NCI-H2107 treated with DMSO at 0.1 percent for 48 hours (cell line): ENCODE measurements around the gene TGM6.

Experiments
- DNase-seq: peaks from one replicate; lab custom pipeline; 2025; ENCODE audit not compliant: unreplicated experiment; lab: John Stamatoyannopoulos, UW

Gene TGM6

GRCh38 chr20:2363587-2363986, 17.1 kb upstream of the TGM6 start:
- no peak for DNase-seq

DNA sequence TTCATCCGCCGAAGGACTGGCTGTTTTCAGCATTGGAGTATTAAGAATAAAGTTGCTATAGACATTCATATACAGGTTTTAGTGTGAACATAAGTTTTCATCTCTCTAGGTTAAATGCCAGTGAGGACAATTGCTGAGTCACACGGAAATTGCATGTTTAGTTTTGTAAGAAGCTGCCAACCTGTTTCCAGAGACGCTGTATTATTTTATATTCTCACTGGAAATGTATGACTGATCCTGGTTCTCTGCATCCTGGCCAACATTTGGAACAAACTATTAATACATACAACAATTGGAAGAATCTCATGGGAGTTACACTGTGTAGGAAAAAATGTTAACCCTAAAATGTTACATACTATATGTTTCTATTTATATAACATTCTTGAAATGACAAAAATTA, 16.7 kb upstream of the TGM6 start:
- no peak for DNase-seq

- DNase-seq: no peak
These were observed 15.6 kb upstream of the TGM6 start for GRCh38 chr20:2365091-2365490.

GRCh38 chr20:2365666-2366065, 15.0 kb upstream of the TGM6 start:
- no peak for DNase-seq

DNA sequence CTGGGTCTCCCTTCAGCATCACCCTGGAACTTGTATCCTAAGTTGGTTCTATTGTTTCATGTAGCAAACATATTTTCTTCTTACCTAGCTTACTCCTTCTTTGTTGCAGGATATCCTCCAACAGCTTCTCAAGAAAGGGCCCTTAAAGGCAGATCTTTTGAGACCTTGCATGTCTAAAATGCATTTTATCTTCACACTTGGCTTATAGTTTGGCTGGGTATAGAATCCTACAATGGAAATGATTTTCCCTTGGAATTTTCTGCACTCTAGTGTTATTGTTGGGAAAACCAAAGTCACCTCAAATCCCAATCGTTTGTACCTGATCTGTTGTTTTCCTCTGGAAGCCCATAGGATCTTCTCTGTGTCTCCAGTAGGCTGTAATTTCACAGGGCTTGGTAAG, 12.1 kb upstream of the TGM6 start:
- DNase-seq: no peak

GRCh38 chr20:2373098-2373497, 7.6 kb upstream of the TGM6 start:
- DNase-seq: no peak

DNA sequence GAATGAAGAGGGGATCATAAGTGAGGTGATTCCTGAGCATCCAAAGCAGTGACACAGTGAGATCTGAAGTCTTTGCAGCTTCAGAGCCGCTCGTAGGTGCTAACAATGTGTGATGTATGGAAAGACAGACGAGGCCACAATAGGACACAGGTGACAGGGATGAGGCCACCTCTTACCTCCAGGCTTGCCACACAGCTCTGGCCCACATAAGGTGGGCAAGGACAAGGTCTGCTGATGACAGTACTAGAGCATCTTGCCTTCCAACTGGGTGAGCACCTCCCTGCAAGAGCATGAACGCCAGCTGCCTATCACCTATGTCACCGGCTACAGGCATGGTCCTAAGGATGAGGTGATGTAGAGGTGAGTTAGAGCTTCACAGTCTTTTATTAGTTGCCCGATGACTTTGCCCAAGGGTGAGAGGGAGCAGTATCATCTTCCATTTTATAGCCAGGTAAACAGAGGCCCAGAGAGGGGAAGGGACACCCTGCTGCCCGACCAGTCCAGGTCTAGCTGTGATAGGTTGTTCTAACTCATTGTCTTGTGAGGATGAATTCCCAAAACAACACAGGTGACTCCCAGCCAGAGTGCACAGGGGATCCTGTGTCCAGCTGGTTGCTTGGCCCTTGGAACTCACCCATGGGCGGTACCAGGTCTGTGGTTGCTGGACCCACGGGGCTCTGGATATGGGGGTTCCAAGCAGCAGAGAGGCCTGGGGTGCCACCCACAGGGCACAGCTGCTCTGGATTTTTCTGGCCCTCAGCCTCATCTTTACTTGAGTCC, 6.2 kb upstream of the TGM6 start:
- DNase-seq: no peak

DNA sequence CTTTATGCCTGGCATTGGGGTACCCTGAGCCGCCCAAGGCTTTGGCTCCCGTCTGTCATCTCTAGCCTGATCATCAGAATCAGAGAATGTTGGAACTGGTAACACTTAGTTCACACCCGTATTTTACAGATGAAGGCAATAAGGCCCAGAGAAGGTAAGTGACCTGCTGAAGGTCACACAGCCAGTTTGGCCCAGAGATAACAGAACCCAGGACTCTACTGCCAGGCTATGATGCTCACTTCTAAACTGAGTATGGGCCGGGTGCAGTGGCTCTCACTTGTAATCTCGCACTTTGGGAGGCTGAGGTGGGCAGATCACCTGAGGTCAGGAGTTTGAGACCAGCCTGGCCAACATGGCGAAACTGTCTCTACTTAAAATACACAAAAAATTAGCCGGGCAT, 1.8 kb upstream of the TGM6 start:
- no peak for DNase-seq

GRCh38 chr20:2379511-2380229, 1.0 kb upstream of the TGM6 start:
- no peak for DNase-seq

DNA sequence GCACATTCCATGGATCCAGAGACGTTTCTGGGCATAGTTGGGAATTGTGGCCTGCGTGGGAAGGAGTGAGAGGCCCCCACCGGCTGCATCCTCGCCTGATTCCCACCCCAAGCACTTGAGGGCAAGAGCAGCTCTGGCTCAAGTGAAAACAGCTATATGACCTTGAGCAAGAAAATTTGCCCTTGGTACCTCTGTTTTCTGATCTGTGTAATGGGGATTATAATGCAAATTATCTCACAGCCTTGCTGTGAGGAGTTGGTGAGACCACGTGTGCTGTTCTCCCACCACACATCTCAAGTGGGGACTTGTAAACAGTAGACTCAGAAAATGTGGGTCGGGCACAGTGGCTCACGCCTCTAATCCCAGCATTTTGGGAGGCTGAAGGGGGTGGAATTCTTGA, 602 bp downstream of the TGM6 start:
- no peak for DNase-seq

GRCh38 chr20:2382833-2383232, 2.1 kb downstream of the TGM6 start:
- DNase-seq: no peak

DNA sequence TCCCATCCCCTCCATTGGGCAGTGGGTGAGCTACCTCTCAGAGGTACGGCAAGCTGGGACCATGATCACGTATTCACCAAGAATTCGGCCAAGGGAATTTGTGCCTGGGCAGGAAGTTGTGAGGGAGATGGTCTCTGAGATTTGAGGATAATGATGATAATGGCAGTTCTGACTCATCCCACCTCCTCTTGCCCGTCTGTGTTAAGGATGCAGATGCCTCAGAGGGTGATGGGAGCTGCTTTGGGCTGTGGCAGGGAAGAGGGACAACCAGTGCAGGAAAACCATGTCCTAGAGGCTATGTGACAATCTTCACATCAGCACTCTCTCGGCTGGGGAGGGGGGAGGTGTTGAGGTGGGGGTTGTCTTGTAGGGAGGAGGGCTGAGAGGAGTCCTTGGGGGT, 4.3 kb downstream of the TGM6 start:
- DNase-seq: no peak

- DNase-seq: no peak
These were observed 4.8 kb downstream of the TGM6 start for GRCh38 chr20:2385496-2385895.

DNA sequence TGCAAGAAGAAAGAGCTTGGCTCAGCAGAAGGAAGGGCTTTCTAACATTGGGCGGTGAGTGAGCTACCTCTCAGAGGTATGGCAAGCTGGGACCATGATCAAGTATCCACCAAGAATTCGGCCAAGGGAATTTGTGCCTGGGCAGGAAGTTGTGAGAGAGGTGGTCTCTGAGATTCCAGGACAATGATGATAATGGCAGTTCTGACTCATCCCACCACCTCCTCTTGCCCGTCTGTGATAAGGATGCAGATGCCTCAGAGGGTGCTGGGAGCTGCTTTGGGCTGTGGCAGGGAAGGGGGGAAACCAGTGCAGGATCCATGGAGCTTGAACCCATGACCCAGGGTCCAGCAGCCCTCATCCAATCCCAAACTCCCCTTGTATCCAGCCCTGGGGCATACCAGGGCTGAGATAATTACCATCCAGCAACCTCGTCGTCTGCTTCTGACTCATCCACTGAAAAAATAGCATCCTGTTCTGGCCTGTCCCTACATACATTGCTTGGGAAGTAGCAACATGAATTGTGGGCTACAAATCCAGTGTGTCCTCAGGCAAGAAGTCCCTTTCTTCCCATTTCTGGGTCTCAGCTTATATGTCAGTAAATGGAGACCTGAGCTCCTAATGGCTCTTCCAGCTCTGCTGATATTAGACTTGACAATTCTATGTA, 5.9 kb downstream of the TGM6 start:
- no peak for DNase-seq

- no peak for DNase-seq
These were observed 6.5 kb downstream of the TGM6 start for GRCh38 chr20:2387180-2387577.

GRCh38 chr20:2387580-2387979, 6.9 kb downstream of the TGM6 start:
- no peak for DNase-seq

- DNase-seq: no peak
These were observed 10.4 kb downstream of the TGM6 start for GRCh38 chr20:2390951-2391675.

DNA sequence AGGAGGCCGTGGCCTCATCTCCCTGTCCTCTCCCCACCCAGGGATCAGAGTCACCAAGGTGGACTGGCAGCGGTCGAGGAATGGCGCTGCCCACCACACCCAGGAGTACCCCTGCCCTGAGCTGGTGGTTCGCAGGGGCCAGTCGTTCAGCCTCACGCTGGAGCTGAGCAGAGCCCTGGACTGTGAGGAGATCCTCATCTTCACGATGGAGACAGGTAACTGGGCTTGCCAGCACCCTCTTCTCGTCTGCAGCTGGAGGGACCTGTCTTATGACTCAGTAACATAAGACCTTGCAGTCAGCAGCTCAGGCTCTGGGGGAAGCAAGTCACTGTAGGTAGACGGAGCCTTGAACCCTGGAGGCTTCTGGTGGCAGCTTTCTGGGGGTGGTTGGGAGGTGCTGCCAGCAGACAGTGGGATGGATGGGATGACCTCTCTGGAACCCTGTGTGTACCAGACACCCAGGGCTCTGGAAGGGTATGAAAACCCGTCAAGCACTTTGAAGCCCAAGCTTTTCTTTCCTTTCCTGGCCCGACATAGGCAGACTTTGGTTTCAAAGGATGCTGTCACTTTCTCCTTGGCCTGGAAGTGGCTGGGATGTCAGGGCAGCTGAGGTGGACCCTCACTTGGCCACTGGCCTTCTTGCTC, 13.8 kb downstream of the TGM6 start:
- DNase-seq: no peak

DNA sequence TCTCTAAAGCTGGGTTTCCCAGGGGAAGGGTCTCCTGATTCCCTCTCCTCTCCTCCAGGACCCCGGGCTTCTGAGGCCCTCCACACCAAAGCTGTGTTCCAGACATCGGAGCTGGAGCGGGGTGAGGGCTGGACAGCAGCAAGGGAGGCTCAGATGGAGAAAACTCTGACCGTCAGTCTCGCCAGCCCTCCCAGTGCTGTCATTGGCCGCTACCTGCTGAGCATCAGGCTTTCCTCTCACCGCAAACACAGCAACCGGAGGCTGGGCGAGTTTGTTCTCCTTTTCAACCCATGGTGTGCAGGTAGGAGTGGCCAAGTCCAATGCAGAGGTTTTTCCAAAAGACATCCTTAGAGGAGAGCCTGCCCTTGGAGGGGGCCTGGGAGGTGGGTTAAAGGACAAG, 14.4 kb downstream of the TGM6 start:
- DNase-seq: no peak

DNA sequence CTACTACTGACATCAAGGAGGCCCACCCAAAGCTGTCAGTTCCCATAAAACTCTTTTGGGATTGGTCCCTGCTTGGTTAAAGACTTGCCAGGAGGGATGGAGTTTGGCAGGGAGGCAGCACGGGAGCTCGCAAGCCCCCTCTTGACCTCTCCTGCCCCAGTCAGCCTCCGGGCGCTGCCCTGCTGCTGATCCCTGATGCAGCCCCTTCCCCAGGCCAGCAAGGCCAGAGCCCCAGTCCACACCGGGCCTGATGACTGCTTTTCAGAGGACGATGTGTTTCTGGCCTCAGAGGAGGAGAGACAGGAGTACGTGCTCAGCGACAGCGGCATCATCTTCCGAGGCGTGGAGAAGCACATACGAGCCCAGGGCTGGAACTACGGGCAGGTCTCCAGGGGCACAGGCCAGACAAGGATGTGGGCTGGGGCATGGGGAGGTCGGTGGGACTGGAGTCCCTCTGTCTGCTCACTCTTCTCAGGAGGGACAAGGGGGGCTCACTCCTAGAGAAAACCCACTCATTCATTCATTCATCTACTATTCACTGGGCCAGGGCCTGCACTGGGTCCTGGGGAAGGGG, 15.6 kb downstream of the TGM6 start:
- no peak for DNase-seq

DNA sequence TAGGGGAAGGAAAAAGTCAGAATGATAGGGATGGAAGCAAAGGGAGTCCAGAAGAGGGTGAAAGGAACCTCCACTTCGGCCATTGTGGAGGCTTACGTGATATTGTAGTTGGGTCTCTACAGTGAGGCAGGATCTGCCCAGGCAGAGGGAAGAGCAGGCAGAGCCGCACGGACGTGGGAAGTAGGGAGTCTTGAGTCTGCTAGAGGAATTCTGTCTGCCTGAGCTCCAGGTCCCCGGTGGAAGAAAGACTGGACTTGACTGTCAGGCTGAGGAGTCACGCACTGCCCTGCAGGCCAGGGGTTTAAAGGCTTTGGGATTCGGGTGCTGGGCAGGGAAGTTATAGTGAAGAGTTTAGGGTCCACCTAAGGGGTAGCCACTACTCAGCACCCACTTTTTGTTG, 16.4 kb downstream of the TGM6 start:
- DNase-seq: no peak
